Measurements from ENCODE around the gene LTA.
A peak's percentile ranks its signal among the peaks of the same experiment; 100 is the strongest.

Gene LTA

GRCh38 chr6:31543639-31544038, 28.4 kb upstream of the LTA start:
- no peak for DNase-seq

- DNase-seq: no peak
These were observed 27.4 kb upstream of the LTA start for GRCh38 chr6:31544676-31545075.

GRCh38 chr6:31545291-31545690, 26.8 kb upstream of the LTA start:
- DNase-seq: no peak

GRCh38 chr6:31546339-31546957, 25.6 kb upstream of the LTA start, which contains the start of gene ATP6V1G2:
Gene ATP6V1G2, minus strand, starts transcription at chr6:31546608. Its CDS starts 49 bp downstream, at chr6:31546559.
- peak; percentile 87 for DNase-seq

- DNase-seq: peak; percentile 93
These were observed 24.9 kb upstream of the LTA start, which contains the start of gene NFKBIL1 for GRCh38 chr6:31546958-31547726. Gene NFKBIL1, plus strand, starts transcription at chr6:31547608. Its CDS starts 87 bp downstream, at chr6:31547695.

- DNase-seq: no peak
These were observed 24.2 kb upstream of the LTA start for GRCh38 chr6:31547727-31548543.

GRCh38 chr6:31548544-31548873, 23.6 kb upstream of the LTA start:
- no peak for DNase-seq

GRCh38 chr6:31551371-31551770, 20.7 kb upstream of the LTA start:
- peak; percentile 77 for DNase-seq

GRCh38 chr6:31556307-31556706, 15.8 kb upstream of the LTA start:
- DNase-seq: no peak

- no peak for DNase-seq
These were observed 14.4 kb upstream of the LTA start for GRCh38 chr6:31557443-31558317.

GRCh38 chr6:31558318-31558625, 13.8 kb upstream of the LTA start:
- no peak for DNase-seq

- peak; percentile 74 for DNase-seq
These were observed 13.2 kb upstream of the LTA start for GRCh38 chr6:31558631-31559500.

GRCh38 chr6:31559606-31559957, 12.5 kb upstream of the LTA start:
- no peak for DNase-seq

GRCh38 chr6:31559958-31560696, 12.0 kb upstream of the LTA start:
- DNase-seq: peak; percentile 62

- DNase-seq: no peak
These were observed 11.4 kb upstream of the LTA start for GRCh38 chr6:31560697-31561058.

- peak; percentile 50 for DNase-seq
These were observed 4.3 kb upstream of the LTA start for GRCh38 chr6:31567531-31568370.

- peak; percentile 88 for DNase-seq
These were observed 3.5 kb upstream of the LTA start for GRCh38 chr6:31568537-31568961.

- no peak for DNase-seq
These were observed 2.1 kb upstream of the LTA start for GRCh38 chr6:31569861-31570536.

- no peak for DNase-seq
These were observed 1.4 kb downstream of the LTA start for GRCh38 chr6:31573239-31574105.

All from CD4-positive, alpha-beta T cell treated with Interleukin-12 subunit alpha and Interleukin-12 subunit beta, for 1 hour (primary cell).